WTC11 (cell line): Measurements from ENCODE around the gene SPPL2B. TPM values are rescaled to one million over a fixed set of nuclear protein-coding genes. Genes with fewer than 3 reads are reported as not detected.
"Not testable (repeated sequence)": the region's sequence is repeated elsewhere in the genome, so short reads cannot be mapped to it uniquely, and the experiment has no call there.

Experiments used
- ATAC-seq: fragments of 200-7000 bp; cut with Tn5 transposase; 2 replicates; pipeline ENCODE4 v1.10.0; 2021; ENCODE audit warnings: mild to moderate bottlenecking, moderate library complexity
- CTCF ChIA-PET: fragments of 300-600 bp; sonication (Branson Sonifier 250); formaldehyde crosslinking; loops from one replicate; lab custom pipeline; 2021; ENCODE audit warnings: antibody characterized with exemption; lab: Charles Lee
- POLR2A ChIA-PET: fragments of 350-600 bp; sonication (Branson Sonifier 250); formaldehyde crosslinking; loops from one replicate; lab custom pipeline; 2021; ENCODE audit warnings: antibody characterized with exemption; lab: Charles Lee
- DNase-seq: peaks from one replicate; pipeline ENCODE4 v3.0.0; 2021; ENCODE audit warnings: low spot score
- H3K27ac Mint-ChIP-seq: 2 replicates; pipeline ENCODE4 v1.8.0; 2021; ENCODE audit warnings: mixed read lengths
- H3K27me3 Mint-ChIP-seq: 2 replicates; pipeline ENCODE4 v1.8.0; 2021; ENCODE audit warnings: low read depth, mild to moderate bottlenecking, moderate library complexity, mixed read lengths
- H3K36me3 Mint-ChIP-seq: 2 replicates; pipeline ENCODE4 v1.8.0; 2021; ENCODE audit warnings: mixed read lengths
- H3K4me1 Mint-ChIP-seq: 2 replicates; pipeline ENCODE4 v1.8.0; 2022; ENCODE audit warnings: mixed read lengths
- H3K4me3 Mint-ChIP-seq: 2 replicates; pipeline ENCODE4 v1.8.0; 2021; ENCODE audit warnings: mild to moderate bottlenecking, moderate library complexity, mixed read lengths
- H3K9me3 Mint-ChIP-seq: 2 replicates; pipeline ENCODE4 v1.8.0; 2021; ENCODE audit warnings: mixed read lengths
- EMX1 ChIP-seq: fragments of 250-450 bp; sonication (Bioruptor Pico); IDR thresholded peaks from 2 replicates; pipeline ENCODE4 v1.8.0; 2021; ENCODE audit warnings: mild to moderate bottlenecking
- ETV6 ChIP-seq: sonication (generic); formaldehyde crosslinking; IDR thresholded peaks from 2 replicates; pipeline ENCODE4 v1.8.1; 2022; ENCODE audit warnings: mild to moderate bottlenecking, missing genetic modification reagents
- FOXJ3 ChIP-seq: sonication (generic); formaldehyde crosslinking; IDR thresholded peaks from 2 replicates; pipeline ENCODE4 v1.9.0; 2021; ENCODE audit warnings: missing genetic modification reagents, mild to moderate bottlenecking, borderline replicate concordance
- HMGA2 ChIP-seq: fragments of 250-450 bp; sonication (Bioruptor Pico); IDR thresholded peaks from 2 replicates; pipeline ENCODE4 v1.4.0; 2021; ENCODE audit warnings: mild to moderate bottlenecking, moderate library complexity
- IRF2 ChIP-seq: sonication (generic); formaldehyde crosslinking; IDR thresholded peaks from 2 replicates; pipeline ENCODE4 v1.8.0; 2022; ENCODE audit warnings: low read depth, missing genetic modification reagents, borderline replicate concordance
- KAT7 ChIP-seq: sonication (generic); formaldehyde crosslinking; IDR thresholded peaks from 2 replicates; pipeline ENCODE4 v1.8.1; 2023; ENCODE audit warnings: missing genetic modification reagents, mild to moderate bottlenecking, borderline replicate concordance
- NFE2L1 ChIP-seq: sonication (generic); formaldehyde crosslinking; IDR thresholded peaks from 2 replicates; pipeline ENCODE4 v1.8.1; 2023; ENCODE audit warnings: missing genetic modification reagents
- NFYB ChIP-seq: sonication (generic); formaldehyde crosslinking; conservative IDR thresholded peaks from 2 replicates; pipeline ENCODE4 v1.8.0; 2022; ENCODE audit warnings: low read depth, missing genetic modification reagents
- NR1H2 ChIP-seq: sonication (generic); formaldehyde crosslinking; IDR thresholded peaks from 2 replicates; pipeline ENCODE4 v1.9.0; 2021; ENCODE audit warnings: mild to moderate bottlenecking, moderate library complexity, missing genetic modification reagents
- RORB ChIP-seq: fragments of 250-450 bp; sonication (Bioruptor Pico); IDR thresholded peaks from 2 replicates; pipeline ENCODE4 v1.9.0; 2021; ENCODE audit warnings: mild to moderate bottlenecking
- SMAD3 ChIP-seq: sonication (generic); formaldehyde crosslinking; IDR thresholded peaks from 2 replicates; pipeline ENCODE4 v1.8.0; 2022; ENCODE audit warnings: missing genetic modification reagents, mild to moderate bottlenecking, borderline replicate concordance
- TCF7 ChIP-seq: sonication (generic); formaldehyde crosslinking; IDR thresholded peaks from 2 replicates; pipeline ENCODE4 v1.8.0; 2022; ENCODE audit warnings: mild to moderate bottlenecking, low read depth, missing genetic modification reagents, moderate library complexity
- TEAD4 ChIP-seq: sonication (generic); formaldehyde crosslinking; IDR thresholded peaks from 2 replicates; pipeline ENCODE4 v1.8.0; 2022; ENCODE audit warnings: mild to moderate bottlenecking, missing genetic modification reagents
- ZBTB21 ChIP-seq: sonication (generic); formaldehyde crosslinking; IDR thresholded peaks from 2 replicates; pipeline ENCODE4 v1.8.1; 2023; ENCODE audit warnings: mild to moderate bottlenecking, missing genetic modification reagents, borderline replicate concordance
- ZNF416 ChIP-seq: fragments of 250-450 bp; sonication (Bioruptor Pico); IDR thresholded peaks from 2 replicates; pipeline ENCODE4 v1.9.0; 2021; ENCODE audit warnings: mild to moderate bottlenecking, inconsistent platforms
- ZNF671 ChIP-seq: fragments of 250-450 bp; sonication (Bioruptor Pico); IDR thresholded peaks from 2 replicates; pipeline ENCODE4 v1.8.0; 2021; ENCODE audit warnings: mild to moderate bottlenecking
- total RNA-seq: library from RNA; stranded (reverse); gene quantifications from 3 replicates; pipeline ENCODE4 v1.2.3, GENCODE V29; 2021
- TF ChIP-seq, protein P1 (sequence below): sonication (generic); formaldehyde crosslinking; conservative IDR thresholded peaks from 2 replicates; pipeline ENCODE4 v1.8.1; 2022; ENCODE audit warnings: mild to moderate bottlenecking, missing genetic modification reagents
- TF ChIP-seq, protein P2 (sequence below): sonication (generic); formaldehyde crosslinking; IDR thresholded peaks from 2 replicates; pipeline ENCODE4 v1.8.1; 2023; ENCODE audit warnings: mild to moderate bottlenecking, missing genetic modification reagents, moderate library complexity
- TF ChIP-seq, protein P3 (sequence below): sonication (generic); formaldehyde crosslinking; IDR thresholded peaks from 2 replicates; pipeline ENCODE4 v1.8.1; 2022; ENCODE audit warnings: low read depth, mild to moderate bottlenecking, moderate library complexity, missing genetic modification reagents, borderline replicate concordance
- TF ChIP-seq, protein P4 (sequence below): fragments of 250-450 bp; sonication (Bioruptor Pico); IDR thresholded peaks from 2 replicates; pipeline ENCODE4 v1.9.0; 2021; ENCODE audit warnings: mild to moderate bottlenecking
- TF ChIP-seq, protein P5 (sequence below): sonication (generic); formaldehyde crosslinking; IDR thresholded peaks from 2 replicates; pipeline ENCODE4 v1.8.1; 2023; ENCODE audit warnings: mild to moderate bottlenecking, missing genetic modification reagents
- TF ChIP-seq, protein P6 (sequence below): sonication (generic); formaldehyde crosslinking; IDR thresholded peaks from 2 replicates; pipeline ENCODE4 v1.8.0; 2023; ENCODE audit warnings: mild to moderate bottlenecking, missing genetic modification reagents
- TF ChIP-seq, protein P7 (sequence below): fragments of 200-600 bp; IDR thresholded peaks from 2 replicates; pipeline ENCODE4 v1.8.0; 2022; ENCODE audit warnings: antibody characterized with exemption

Gene SPPL2B
- total RNA-seq, 1 experiment from 2014 or later: 117 TPM

DNA sequence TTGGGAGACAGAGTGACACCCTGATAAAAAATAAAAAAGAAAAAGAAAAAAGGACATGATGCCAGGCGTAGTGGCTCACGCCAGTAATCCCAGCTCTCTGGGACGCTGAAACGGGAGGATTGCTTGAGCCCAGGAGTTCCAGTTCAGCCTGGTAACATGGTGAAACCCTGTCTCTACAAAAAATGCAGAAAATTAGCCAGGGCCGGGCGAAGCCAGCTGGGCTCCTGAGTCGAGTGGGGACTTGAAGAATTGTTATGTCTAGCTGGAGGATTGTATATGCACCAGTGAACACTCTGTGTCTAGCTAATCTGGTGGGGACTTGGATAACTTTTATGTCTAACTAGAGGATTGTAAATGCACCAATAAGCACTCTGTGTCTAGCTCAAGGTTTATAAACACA lies 63.9 kb downstream of the SPPL2B start (continued):
- no peak for TF ChIP-seq NR1H2 (CRISPR knock-in tag)
- TF ChIP-seq, protein P1, sequence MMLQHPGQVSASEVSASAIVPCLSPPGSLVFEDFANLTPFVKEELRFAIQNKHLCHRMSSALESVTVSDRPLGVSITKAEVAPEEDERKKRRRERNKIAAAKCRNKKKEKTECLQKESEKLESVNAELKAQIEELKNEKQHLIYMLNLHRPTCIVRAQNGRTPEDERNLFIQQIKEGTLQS (CRISPR knock-in tag): no peak
- TF ChIP-seq, protein P2, sequence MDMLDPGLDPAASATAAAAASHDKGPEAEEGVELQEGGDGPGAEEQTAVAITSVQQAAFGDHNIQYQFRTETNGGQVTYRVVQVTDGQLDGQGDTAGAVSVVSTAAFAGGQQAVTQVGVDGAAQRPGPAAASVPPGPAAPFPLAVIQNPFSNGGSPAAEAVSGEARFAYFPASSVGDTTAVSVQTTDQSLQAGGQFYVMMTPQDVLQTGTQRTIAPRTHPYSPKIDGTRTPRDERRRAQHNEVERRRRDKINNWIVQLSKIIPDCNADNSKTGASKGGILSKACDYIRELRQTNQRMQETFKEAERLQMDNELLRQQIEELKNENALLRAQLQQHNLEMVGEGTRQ: no peak

DNA sequence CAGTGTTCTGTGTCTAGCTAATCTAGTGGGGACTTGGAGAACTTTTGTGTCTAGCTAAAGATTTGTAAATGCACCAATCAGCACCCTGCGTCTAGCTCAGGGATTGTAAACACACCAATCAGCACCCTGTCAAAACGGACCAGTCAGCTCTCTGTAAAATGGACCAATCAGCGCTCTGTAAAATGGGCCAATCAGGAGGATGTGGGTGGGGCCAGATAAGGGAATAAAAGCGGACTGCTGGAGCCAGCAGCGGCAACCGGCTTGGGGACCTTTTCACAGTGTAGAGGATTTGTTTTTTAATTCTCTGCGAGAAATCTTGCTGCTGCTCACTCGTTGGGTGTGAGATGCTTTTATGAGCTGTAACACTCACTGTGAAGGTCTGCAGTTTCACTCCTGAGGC lies 64.4 kb downstream of the SPPL2B start:
- POLR2A ChIA-PET, H3K36me3 Mint-ChIP-seq, ATAC-seq, H3K27me3 Mint-ChIP-seq, H3K9me3 Mint-ChIP-seq, H3K4me3 Mint-ChIP-seq, H3K27ac Mint-ChIP-seq, H3K4me1 Mint-ChIP-seq, DNase-seq: not testable (repeated sequence)
- TF ChIP-seq NFYB (CRISPR knock-in tag): peak; percentile 70
- CTCF ChIA-PET: interaction anchor here (0.7 to 2.6 kb wide), 9 partner anchors 12 to 237 kb away, joined by 3 to 7 read pairs (median 4); no protein-coding TSS in a partner anchor

DNA sequence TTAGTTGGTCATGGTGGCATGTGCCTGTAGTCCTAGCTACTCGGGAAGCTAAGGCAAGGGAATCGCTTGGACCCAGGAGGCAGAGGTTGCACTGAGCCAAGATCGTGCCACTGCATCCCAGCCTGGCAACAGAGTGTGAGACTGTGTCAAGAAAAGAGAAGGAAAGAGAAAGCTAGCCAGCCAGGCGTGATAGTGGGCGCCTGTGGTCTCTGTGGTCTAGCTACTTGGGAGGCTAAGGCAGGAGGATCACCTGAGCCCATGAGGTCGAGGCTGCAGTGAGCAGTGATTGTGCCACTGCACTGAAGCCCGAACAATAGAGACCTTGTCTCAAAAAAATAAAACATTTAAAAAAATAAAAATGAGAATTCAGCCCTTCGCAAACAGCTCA lies 65.6 kb downstream of the SPPL2B start:
- TF ChIP-seq ZBTB21 (no peak), RORB (CRISPR knock-in tag) (no peak), EMX1 (CRISPR knock-in tag) (no peak), SMAD3 (no peak), IRF2 (CRISPR knock-in tag) (no peak), TCF7 (no peak), ZNF671 (CRISPR knock-in tag) (no peak), HMGA2 (CRISPR knock-in tag) (no peak), ZNF416 (CRISPR knock-in tag) (no peak), TEAD4 (CRISPR knock-in tag) (no peak), KAT7 (CRISPR knock-in tag) (no peak), NFYB (CRISPR knock-in tag) (no peak), NFE2L1 (no peak), ETV6 (CRISPR knock-in tag) (no peak), FOXJ3 (CRISPR knock-in tag) (no peak)
- TF ChIP-seq, protein P3, sequence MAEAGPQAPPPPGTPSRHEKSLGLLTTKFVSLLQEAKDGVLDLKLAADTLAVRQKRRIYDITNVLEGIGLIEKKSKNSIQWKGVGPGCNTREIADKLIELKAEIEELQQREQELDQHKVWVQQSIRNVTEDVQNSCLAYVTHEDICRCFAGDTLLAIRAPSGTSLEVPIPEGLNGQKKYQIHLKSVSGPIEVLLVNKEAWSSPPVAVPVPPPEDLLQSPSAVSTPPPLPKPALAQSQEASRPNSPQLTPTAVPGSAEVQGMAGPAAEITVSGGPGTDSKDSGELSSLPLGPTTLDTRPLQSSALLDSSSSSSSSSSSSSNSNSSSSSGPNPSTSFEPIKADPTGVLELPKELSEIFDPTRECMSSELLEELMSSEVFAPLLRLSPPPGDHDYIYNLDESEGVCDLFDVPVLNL (CRISPR knock-in tag): no peak
- TF ChIP-seq, protein P4, sequence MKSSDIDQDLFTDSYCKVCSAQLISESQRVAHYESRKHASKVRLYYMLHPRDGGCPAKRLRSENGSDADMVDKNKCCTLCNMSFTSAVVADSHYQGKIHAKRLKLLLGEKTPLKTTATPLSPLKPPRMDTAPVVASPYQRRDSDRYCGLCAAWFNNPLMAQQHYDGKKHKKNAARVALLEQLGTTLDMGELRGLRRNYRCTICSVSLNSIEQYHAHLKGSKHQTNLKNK (CRISPR knock-in tag): no peak
- TF ChIP-seq, protein P5, sequence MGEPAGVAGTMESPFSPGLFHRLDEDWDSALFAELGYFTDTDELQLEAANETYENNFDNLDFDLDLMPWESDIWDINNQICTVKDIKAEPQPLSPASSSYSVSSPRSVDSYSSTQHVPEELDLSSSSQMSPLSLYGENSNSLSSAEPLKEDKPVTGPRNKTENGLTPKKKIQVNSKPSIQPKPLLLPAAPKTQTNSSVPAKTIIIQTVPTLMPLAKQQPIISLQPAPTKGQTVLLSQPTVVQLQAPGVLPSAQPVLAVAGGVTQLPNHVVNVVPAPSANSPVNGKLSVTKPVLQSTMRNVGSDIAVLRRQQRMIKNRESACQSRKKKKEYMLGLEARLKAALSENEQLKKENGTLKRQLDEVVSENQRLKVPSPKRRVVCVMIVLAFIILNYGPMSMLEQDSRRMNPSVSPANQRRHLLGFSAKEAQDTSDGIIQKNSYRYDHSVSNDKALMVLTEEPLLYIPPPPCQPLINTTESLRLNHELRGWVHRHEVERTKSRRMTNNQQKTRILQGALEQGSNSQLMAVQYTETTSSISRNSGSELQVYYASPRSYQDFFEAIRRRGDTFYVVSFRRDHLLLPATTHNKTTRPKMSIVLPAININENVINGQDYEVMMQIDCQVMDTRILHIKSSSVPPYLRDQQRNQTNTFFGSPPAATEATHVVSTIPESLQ (CRISPR knock-in tag): no peak
- TF ChIP-seq, protein P6, sequence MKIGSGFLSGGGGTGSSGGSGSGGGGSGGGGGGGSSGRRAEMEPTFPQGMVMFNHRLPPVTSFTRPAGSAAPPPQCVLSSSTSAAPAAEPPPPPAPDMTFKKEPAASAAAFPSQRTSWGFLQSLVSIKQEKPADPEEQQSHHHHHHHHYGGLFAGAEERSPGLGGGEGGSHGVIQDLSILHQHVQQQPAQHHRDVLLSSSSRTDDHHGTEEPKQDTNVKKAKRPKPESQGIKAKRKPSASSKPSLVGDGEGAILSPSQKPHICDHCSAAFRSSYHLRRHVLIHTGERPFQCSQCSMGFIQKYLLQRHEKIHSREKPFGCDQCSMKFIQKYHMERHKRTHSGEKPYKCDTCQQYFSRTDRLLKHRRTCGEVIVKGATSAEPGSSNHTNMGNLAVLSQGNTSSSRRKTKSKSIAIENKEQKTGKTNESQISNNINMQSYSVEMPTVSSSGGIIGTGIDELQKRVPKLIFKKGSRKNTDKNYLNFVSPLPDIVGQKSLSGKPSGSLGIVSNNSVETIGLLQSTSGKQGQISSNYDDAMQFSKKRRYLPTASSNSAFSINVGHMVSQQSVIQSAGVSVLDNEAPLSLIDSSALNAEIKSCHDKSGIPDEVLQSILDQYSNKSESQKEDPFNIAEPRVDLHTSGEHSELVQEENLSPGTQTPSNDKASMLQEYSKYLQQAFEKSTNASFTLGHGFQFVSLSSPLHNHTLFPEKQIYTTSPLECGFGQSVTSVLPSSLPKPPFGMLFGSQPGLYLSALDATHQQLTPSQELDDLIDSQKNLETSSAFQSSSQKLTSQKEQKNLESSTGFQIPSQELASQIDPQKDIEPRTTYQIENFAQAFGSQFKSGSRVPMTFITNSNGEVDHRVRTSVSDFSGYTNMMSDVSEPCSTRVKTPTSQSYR (CRISPR knock-in tag): no peak
- TF ChIP-seq, protein P7, sequence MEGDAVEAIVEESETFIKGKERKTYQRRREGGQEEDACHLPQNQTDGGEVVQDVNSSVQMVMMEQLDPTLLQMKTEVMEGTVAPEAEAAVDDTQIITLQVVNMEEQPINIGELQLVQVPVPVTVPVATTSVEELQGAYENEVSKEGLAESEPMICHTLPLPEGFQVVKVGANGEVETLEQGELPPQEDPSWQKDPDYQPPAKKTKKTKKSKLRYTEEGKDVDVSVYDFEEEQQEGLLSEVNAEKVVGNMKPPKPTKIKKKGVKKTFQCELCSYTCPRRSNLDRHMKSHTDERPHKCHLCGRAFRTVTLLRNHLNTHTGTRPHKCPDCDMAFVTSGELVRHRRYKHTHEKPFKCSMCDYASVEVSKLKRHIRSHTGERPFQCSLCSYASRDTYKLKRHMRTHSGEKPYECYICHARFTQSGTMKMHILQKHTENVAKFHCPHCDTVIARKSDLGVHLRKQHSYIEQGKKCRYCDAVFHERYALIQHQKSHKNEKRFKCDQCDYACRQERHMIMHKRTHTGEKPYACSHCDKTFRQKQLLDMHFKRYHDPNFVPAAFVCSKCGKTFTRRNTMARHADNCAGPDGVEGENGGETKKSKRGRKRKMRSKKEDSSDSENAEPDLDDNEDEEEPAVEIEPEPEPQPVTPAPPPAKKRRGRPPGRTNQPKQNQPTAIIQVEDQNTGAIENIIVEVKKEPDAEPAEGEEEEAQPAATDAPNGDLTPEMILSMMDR: no peak
- Mint-ChIP-seq H3K9me3 (peaks cover 8% of the 10 kb centered on the region), H3K27me3 (no peaks in the 10 kb centered on the region), H3K27ac (no peak overlapping the region), H3K36me3 (no peaks in the 10 kb centered on the region), H3K4me3 (no peak overlapping the region), H3K4me1 (no peaks in the 10 kb centered on the region)
- ChIA-PET POLR2A (interaction anchor here (0.6 kb wide), 1 partner anchor 236 kb away, joined by 3 read pairs; no protein-coding TSS in a partner anchor), CTCF (interaction anchor here (0.6 to 2.6 kb wide), 3 partner anchors 95 to 238 kb away, joined by 4 to 7 read pairs (median 5); no protein-coding TSS in a partner anchor)
- DNase-seq: no peak
- no peak for ATAC-seq
